Cerebellar cortex (tissue), 1 donor: ENCODE measurements around the gene ACTR8.
"Not testable (repeated sequence)": the region's sequence is repeated elsewhere in the genome, so short reads cannot be mapped to it uniquely, and the experiment has no call there.

Experiments used
- DNase-seq: peaks from one replicate; pipeline ENCODE4 v3.0.0-alpha.2; 2015; ENCODE audit warnings: low spot score

ACTR8 gene

GRCh38 chr3:53881691-53882593 lies at the start of gene ACTR8:
Gene ACTR8 (minus strand): TSS chr3:53882152. CDS start chr3:53882101, 51 bp downstream.
- DNase-seq: peak; percentile 82

- not testable (repeated sequence) for DNase-seq
These were observed 45.4 kb upstream of the ACTR8 start for GRCh38 chr3:53927208-53927872.

GRCh38 chr3:53921296-53921695 lies 39.3 kb upstream of the ACTR8 start:
- DNase-seq: peak; percentile 8

GRCh38 chr3:53919741-53920140 lies 37.8 kb upstream of the ACTR8 start:
- no peak for DNase-seq

GRCh38 chr3:53913401-53913800 lies 31.4 kb upstream of the ACTR8 start:
- no peak for DNase-seq

GRCh38 chr3:53902711-53903110 lies 20.8 kb upstream of the ACTR8 start:
- DNase-seq: no peak

- DNase-seq: no peak
These were observed 20.1 kb upstream of the ACTR8 start for GRCh38 chr3:53902067-53902466.

GRCh38 chr3:53900666-53901331 lies 18.8 kb upstream of the ACTR8 start:
- DNase-seq: no peak

- DNase-seq: no peak
These were observed 17.8 kb upstream of the ACTR8 start for GRCh38 chr3:53899750-53900149.

GRCh38 chr3:53892286-53892637 lies 10.3 kb upstream of the ACTR8 start:
- no peak for DNase-seq

- peak; percentile 100 for DNase-seq
These were observed 9.7 kb upstream of the ACTR8 start, which contains the start of gene SELENOK for GRCh38 chr3:53891497-53892285. Gene SELENOK (minus strand): TSS chr3:53891859.

- peak; percentile 46 for DNase-seq
These were observed 8.9 kb upstream of the ACTR8 start for GRCh38 chr3:53890726-53891475.

GRCh38 chr3:53888232-53888631 lies 6.3 kb upstream of the ACTR8 start:
- no peak for DNase-seq

GRCh38 chr3:53887446-53887845 lies 5.5 kb upstream of the ACTR8 start:
- DNase-seq: no peak

GRCh38 chr3:53885239-53885638 lies 3.3 kb upstream of the ACTR8 start:
- no peak for DNase-seq

- no peak for DNase-seq
These were observed 2.7 kb upstream of the ACTR8 start for GRCh38 chr3:53884623-53885022.

- no peak for DNase-seq
These were observed 1.1 kb upstream of the ACTR8 start for GRCh38 chr3:53883008-53883407.

- no peak for DNase-seq
These were observed 1.3 kb downstream of the ACTR8 start for GRCh38 chr3:53880396-53881345.

GRCh38 chr3:53865732-53866499 lies 16.0 kb downstream of the ACTR8 start:
- DNase-seq: no peak
